Mesenchymal stem cell (in vitro differentiated cells and primary cell): ENCODE data around the gene PKP3.
A peak's percentile ranks its signal among the peaks of the same experiment; 100 is the strongest.

Experiments
- DNase-seq: peaks from one replicate; pipeline ENCODE4 v3.0.0-alpha.2; 2013
- H2AFZ ChIP-seq: one replicate; pipeline ENCODE4 v1.6.1; 2013; ENCODE audit warnings: low read depth, mild to moderate bottlenecking, control low read depth, inconsistent platforms, low read length, moderate library complexity
- H2AK5ac ChIP-seq: 2 replicates; pipeline ENCODE4 v1.6.1; 2013; ENCODE audit warnings: low read length, moderate library complexity, mild to moderate bottlenecking, inconsistent platforms; ENCODE audit not compliant: severe bottlenecking
- H2BK120ac ChIP-seq: one replicate; pipeline ENCODE4 v1.6.1; 2013; ENCODE audit warnings: low read depth, mild to moderate bottlenecking, inconsistent platforms, low read length, moderate library complexity
- H2BK12ac ChIP-seq, 2 experiments: one replicate each; pipeline ENCODE4 v1.6.1; 2013; ENCODE audit warnings: inconsistent platforms in 2 of 2, low read length in 2 of 2, mild to moderate bottlenecking in 2 of 2, moderate library complexity in 2 of 2, control low read depth in 1 of 2
- H2BK15ac ChIP-seq: one replicate; pipeline ENCODE4 v1.6.1; 2013; ENCODE audit warnings: mild to moderate bottlenecking, low read depth, inconsistent platforms; ENCODE audit not compliant: poor library complexity, severe bottlenecking
- H2BK5ac ChIP-seq: 2 replicates; pipeline ENCODE4 v1.6.1; 2013; ENCODE audit warnings: low read depth, mild to moderate bottlenecking, low read length, control low read depth, inconsistent platforms; ENCODE audit not compliant: poor library complexity, severe bottlenecking
- H3K14ac ChIP-seq, 2 experiments: one replicate each; pipeline ENCODE4 v1.6.1; 2013; ENCODE audit warnings: inconsistent platforms in 2 of 2, low read length in 2 of 2, control low read depth in 1 of 2, mild to moderate bottlenecking in 1 of 2, moderate library complexity in 1 of 2
- H3K18ac ChIP-seq, 2 experiments: one replicate each; pipeline ENCODE4 v1.6.1; 2013; ENCODE audit warnings: inconsistent platforms in 2 of 2, low read length in 2 of 2, control low read depth in 1 of 2, low read depth in 1 of 2, mild to moderate bottlenecking in 1 of 2
- H3K23ac ChIP-seq, 2 experiments: one replicate each; pipeline ENCODE4 v1.6.1; 2013; ENCODE audit warnings: inconsistent platforms in 2 of 2, low read length in 2 of 2, mild to moderate bottlenecking in 2 of 2, moderate library complexity in 2 of 2, control low read depth in 1 of 2
- H3K27ac ChIP-seq: 2 replicates; pipeline ENCODE4 v1.5.1; 2013; ENCODE audit warnings: mild to moderate bottlenecking, moderate library complexity, low read length, control low read depth, inconsistent platforms; ENCODE audit not compliant: poor library complexity, severe bottlenecking
- H3K27me3 ChIP-seq, 2 experiments: 2 replicates each; pipeline versions ENCODE4 v1.6.1 to v1.7.0; 2013; ENCODE audit warnings: low read length in 2 of 2, mild to moderate bottlenecking in 2 of 2, moderate library complexity in 2 of 2, control low read depth in 1 of 2, inconsistent platforms in 1 of 2; ENCODE audit not compliant: control insufficient read depth in 1 of 2, insufficient read depth in 1 of 2
- H3K36me3 ChIP-seq, 2 experiments: 2 replicates each; pipeline versions ENCODE4 v1.6.1 to v1.7.0; 2013; ENCODE audit warnings: low read length in 2 of 2, control low read depth in 1 of 2, inconsistent platforms in 1 of 2, low read depth in 1 of 2, mild to moderate bottlenecking in 1 of 2; ENCODE audit not compliant: insufficient read depth in 2 of 2, control insufficient read depth in 1 of 2
- H3K4ac ChIP-seq, 2 experiments: one replicate each; pipeline ENCODE4 v1.6.1; 2013; ENCODE audit warnings: inconsistent platforms in 2 of 2, low read length in 2 of 2, mild to moderate bottlenecking in 2 of 2, moderate library complexity in 2 of 2, control low read depth in 1 of 2, low read depth in 1 of 2
- H3K4me1 ChIP-seq: 2 replicates; pipeline ENCODE4 v1.6.1; 2013; ENCODE audit warnings: low read depth, low read length, control low read depth; ENCODE audit not compliant: control insufficient read depth, insufficient read depth
- H3K4me2 ChIP-seq: 2 replicates; pipeline ENCODE4 v1.6.1; 2013; ENCODE audit warnings: low read length, mild to moderate bottlenecking, inconsistent platforms; ENCODE audit not compliant: poor library complexity, severe bottlenecking
- H3K4me3 ChIP-seq, 2 experiments: 2 replicates each; pipeline versions ENCODE4 v1.5.1 to v1.7.0; 2013; ENCODE audit warnings: low read length in 2 of 2, mild to moderate bottlenecking in 2 of 2, control low read depth in 1 of 2, low read depth in 1 of 2; ENCODE audit not compliant: insufficient read depth in 1 of 2
- H3K79me1 ChIP-seq: replicated peaks from 2 replicates; pipeline ENCODE4 v1.6.1; 2013; ENCODE audit warnings: mild to moderate bottlenecking, control low read depth, low read length, inconsistent platforms; ENCODE audit not compliant: poor library complexity, severe bottlenecking
- H3K9ac ChIP-seq: 2 replicates; pipeline ENCODE4 v1.7.0; 2013; ENCODE audit warnings: mild to moderate bottlenecking, low read length, moderate library complexity
- H3K9me3 ChIP-seq: 2 replicates; pipeline ENCODE4 v1.7.0; 2013; ENCODE audit warnings: mild to moderate bottlenecking, low read length; ENCODE audit not compliant: control insufficient read depth
- H4K8ac ChIP-seq: one replicate; pipeline ENCODE4 v1.6.1; 2013; ENCODE audit warnings: inconsistent platforms, mild to moderate bottlenecking, low read length, moderate library complexity
- H4K91ac ChIP-seq: one replicate; pipeline ENCODE4 v1.6.1; 2013; ENCODE audit warnings: mild to moderate bottlenecking, low read length, inconsistent platforms
- WGBS: methylation state at CpG from one replicate; pipeline ENCODE4 v1.1.7; 2013; ENCODE audit warnings: mixed read lengths; 5-methylcytosine and 5-hydroxymethylcytosine counted together

PKP3 gene

GRCh38 chr11:395866-396265 is 1.9 kb downstream of the PKP3 start:
- Histone ChIP-seq H3K27me3 (no peaks in the 10 kb centered on the region), H3K4me3 (no peak overlapping the region), H4K91ac (peak overlapping the region; percentile 69), H2BK12ac (no peak overlapping the region), H3K18ac (no peak overlapping the region), H3K4me1 (peaks cover 41% of the 10 kb centered on the region), H3K36me3 (peaks cover 0 to 31% of the 10 kb centered on the region in 2 experiments), H4K8ac (no peak overlapping the region), H3K9me3 (no peaks in the 10 kb centered on the region), H2AK5ac (no peak overlapping the region), H3K23ac (no peak overlapping the region), H3K79me1 (peaks cover 1% of the 10 kb centered on the region), H3K4ac (no peak overlapping the region), H2BK5ac (no peak overlapping the region), H3K27ac (no peak overlapping the region), H2BK120ac (no peak overlapping the region), H3K14ac (no peak overlapping the region), H3K4me2 (no peak overlapping the region), H2AFZ (no peak overlapping the region), H2BK15ac (no peak overlapping the region), H3K9ac (no peak overlapping the region)
- 91% methylated on average over 11 of the region's 11 CpGs for WGBS
- DNase-seq: no peak

- DNase-seq: peak; percentile 37
- Histone ChIP-seq H2BK5ac (no peak overlapping the region), H4K8ac (no peak overlapping the region), H2BK15ac (no peak overlapping the region), H3K4ac (no peak overlapping the region), H3K9me3 (no peaks in the 10 kb centered on the region), H2AFZ (no peak overlapping the region), H3K9ac (peak overlapping the region; percentile 38), H2AK5ac (no peak overlapping the region), H2BK120ac (no peak overlapping the region), H3K4me3 (peak overlapping the region in 1 of 2 experiments; percentile 61), H3K79me1 (peaks cover 1% of the 10 kb centered on the region), H3K23ac (no peak overlapping the region), H3K27ac (no peak overlapping the region), H3K4me1 (peaks cover 41% of the 10 kb centered on the region), H4K91ac (no peak overlapping the region), H3K36me3 (peaks cover 0 to 31% of the 10 kb centered on the region in 2 experiments), H3K27me3 (no peaks in the 10 kb centered on the region), H3K14ac (no peak overlapping the region), H2BK12ac (no peak overlapping the region), H3K18ac (no peak overlapping the region), H3K4me2 (no peak overlapping the region)
- WGBS: 86% methylated on average over 23 of the region's 23 CpGs
Measured at GRCh38 chr11:396511-396947, 2.5 kb downstream of the PKP3 start.

GRCh38 chr11:396948-397548 is 3.0 kb downstream of the PKP3 start:
- Histone ChIP-seq H3K79me1 (peaks cover 1% of the 10 kb centered on the region), H3K23ac (no peak overlapping the region), H3K4me3 (peak overlapping the region; percentile 7 to 61), H3K4ac (no peak overlapping the region), H2BK12ac (no peak overlapping the region), H3K27me3 (no peaks in the 10 kb centered on the region), H3K27ac (no peak overlapping the region), H3K9me3 (no peaks in the 10 kb centered on the region), H4K8ac (no peak overlapping the region), H3K4me1 (peaks cover 41% of the 10 kb centered on the region), H2BK120ac (no peak overlapping the region), H3K9ac (peak overlapping the region; percentile 38), H2BK5ac (no peak overlapping the region), H3K36me3 (peaks cover 0 to 31% of the 10 kb centered on the region in 2 experiments), H4K91ac (no peak overlapping the region), H2AK5ac (no peak overlapping the region), H2BK15ac (no peak overlapping the region), H3K18ac (no peak overlapping the region), H3K14ac (no peak overlapping the region), H2AFZ (no peak overlapping the region), H3K4me2 (no peak overlapping the region)
- DNase-seq: no peak
- whole genome bisulfite sequencing: 95% methylated on average over 43 of the region's 43 CpGs

GRCh38 chr11:398826-399225 is 4.8 kb downstream of the PKP3 start:
- no peak overlapping the region for H4K8ac ChIP-seq
- no peak overlapping the region for H3K4me2 ChIP-seq
- no peak overlapping the region for H3K9ac ChIP-seq
- H3K23ac ChIP-seq: no peak overlapping the region
- H3K27ac ChIP-seq: no peak overlapping the region
- H2BK12ac ChIP-seq: no peak overlapping the region
- H2BK120ac ChIP-seq: no peak overlapping the region
- H3K18ac ChIP-seq: no peak overlapping the region
- no peak overlapping the region for H3K4ac ChIP-seq
- H3K79me1 ChIP-seq: no peaks in the 10 kb centered on the region
- peaks cover 0 to 41% of the 10 kb centered on the region in 2 experiments for H3K36me3 ChIP-seq
- H2BK5ac ChIP-seq: no peak overlapping the region
- no peaks in the 10 kb centered on the region for H3K9me3 ChIP-seq
- peaks cover 24% of the 10 kb centered on the region for H3K4me1 ChIP-seq
- no peaks in the 10 kb centered on the region for H3K27me3 ChIP-seq
- no peak overlapping the region for H3K14ac ChIP-seq
- H2AK5ac ChIP-seq: no peak overlapping the region
- peak; percentile 43 for DNase-seq
- H2AFZ ChIP-seq: no peak overlapping the region
- no peak overlapping the region for H3K4me3 ChIP-seq
- H2BK15ac ChIP-seq: no peak overlapping the region
- no peak overlapping the region for H4K91ac ChIP-seq
- WGBS: 96% methylated on average over 20 of the region's 20 CpGs
